Stimulated activated CD4-positive, alpha-beta T cell treated with anti-CD3 and anti-CD28 coated beads, TNF-alpha, amount 100 ng/mL, for 48 hours (primary cell): Measurements from ENCODE around the gene LMX1B.

Experiments used
- DNase-seq, 3 donors: peaks; one replicate each; pipeline ENCODE4 v3.0.0-alpha.2; 2020; ENCODE audit warnings: low read depth in 3 of 3

Gene LMX1B

GRCh38 chr9:126658201-126658825 is 44.6 kb downstream of the LMX1B start:
- no peak for DNase-seq

DNA sequence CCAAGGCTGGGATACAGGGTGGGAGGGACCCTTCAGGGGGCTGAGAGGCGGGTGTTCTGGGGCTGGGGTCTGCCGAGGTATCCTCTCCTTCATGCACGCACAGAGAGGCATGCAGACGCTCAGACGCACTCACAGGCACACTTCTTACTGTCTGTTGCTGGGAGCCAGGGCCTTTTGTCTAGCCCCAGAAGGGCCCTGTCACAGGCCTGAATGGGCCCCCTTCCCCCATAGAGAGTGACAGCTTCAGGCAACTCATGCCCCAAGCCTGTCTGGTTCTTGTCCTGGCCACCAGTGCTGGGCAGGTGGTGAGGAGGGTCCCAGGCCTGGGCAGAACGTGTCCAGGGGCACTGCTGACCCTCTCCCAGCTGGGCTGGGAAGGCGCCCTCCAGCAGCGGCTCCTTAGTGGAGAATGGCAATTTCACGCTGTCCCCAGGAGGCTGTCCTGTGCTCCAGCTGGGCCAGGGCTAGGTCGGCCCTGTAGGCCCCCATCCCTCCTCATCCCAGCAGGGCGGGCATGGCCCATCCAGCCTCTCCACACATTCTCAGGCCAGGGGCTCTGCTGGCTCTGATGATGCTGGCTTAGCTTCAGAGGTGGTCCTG is 45.3 kb downstream of the LMX1B start:
- DNase-seq = no peak

- no peak for DNase-seq
Measured at GRCh38 chr9:126661122-126661520, 47.4 kb downstream of the LMX1B start.

GRCh38 chr9:126661521-126662251 is 48.0 kb downstream of the LMX1B start:
- no peak for DNase-seq

GRCh38 chr9:126663661-126664072 is 49.9 kb downstream of the LMX1B start:
- DNase-seq = no peak

GRCh38 chr9:126664900-126665643 is 51.3 kb downstream of the LMX1B start:
- DNase-seq = no peak

DNA sequence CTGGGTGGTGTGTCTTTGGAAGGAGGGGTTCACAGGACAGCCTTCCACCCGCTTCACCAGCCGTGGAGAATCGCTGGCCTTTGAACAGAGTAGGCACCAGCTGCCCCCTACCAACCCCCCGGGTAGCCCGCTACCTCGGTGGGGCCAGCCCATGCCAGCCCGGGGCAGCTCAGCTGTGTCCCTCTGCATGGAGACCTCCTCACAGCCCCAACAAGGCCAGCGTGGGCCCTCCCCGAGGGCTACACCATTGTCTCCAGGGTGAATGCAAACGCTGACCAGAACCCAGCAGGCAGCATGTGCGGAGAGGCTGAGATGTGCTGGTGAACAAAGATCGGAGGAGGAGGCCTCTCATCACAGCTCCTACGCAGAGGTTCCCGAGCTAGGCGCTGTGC is 51.9 kb downstream of the LMX1B start:
- DNase-seq = no peak

- no peak for DNase-seq
Measured at GRCh38 chr9:126666155-126666803, 52.6 kb downstream of the LMX1B start.

DNA sequence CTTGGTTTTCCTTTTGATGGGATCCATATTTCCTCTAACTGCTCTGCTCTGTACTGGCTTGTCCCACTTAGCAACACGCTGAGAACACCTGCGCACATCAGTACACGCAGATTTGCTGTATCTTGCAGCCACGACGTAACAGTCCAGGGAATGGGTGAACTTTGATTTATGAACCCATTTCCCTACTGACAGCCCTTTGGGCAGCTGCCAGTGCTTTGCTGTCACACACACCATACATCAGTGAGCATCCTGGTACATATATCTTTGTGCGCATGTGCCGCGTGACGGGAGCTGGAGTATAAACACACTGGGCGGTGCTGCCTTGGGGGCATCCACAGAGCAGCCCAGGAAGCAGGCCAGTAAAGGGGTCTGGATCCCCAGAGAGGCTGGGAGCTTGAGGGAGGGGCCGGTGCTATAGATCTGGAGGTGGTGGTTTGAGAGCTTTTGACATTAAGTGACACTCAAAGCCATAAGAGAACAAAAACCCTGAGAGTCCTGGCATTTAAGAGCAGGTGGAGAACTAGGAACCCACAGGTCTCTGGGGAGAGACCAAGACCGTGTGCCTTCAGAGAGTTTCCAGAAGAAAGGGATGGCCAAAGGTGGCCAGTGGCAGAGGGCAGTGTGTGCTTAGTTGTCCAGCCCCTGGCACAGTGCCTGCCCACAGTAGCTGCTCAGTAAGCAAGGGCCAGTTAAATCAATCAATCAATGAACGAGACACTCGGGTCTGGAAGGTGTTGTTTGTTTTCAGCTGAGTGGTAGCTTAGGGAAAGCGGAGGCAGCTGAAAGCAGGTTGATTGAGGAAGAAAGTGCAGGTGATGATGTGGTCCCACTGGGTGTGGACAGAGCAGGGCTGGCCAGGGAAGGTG is 53.7 kb downstream of the LMX1B start:
- no peak for DNase-seq

GRCh38 chr9:126668058-126668457 is 54.3 kb downstream of the LMX1B start:
- no peak for DNase-seq

DNA sequence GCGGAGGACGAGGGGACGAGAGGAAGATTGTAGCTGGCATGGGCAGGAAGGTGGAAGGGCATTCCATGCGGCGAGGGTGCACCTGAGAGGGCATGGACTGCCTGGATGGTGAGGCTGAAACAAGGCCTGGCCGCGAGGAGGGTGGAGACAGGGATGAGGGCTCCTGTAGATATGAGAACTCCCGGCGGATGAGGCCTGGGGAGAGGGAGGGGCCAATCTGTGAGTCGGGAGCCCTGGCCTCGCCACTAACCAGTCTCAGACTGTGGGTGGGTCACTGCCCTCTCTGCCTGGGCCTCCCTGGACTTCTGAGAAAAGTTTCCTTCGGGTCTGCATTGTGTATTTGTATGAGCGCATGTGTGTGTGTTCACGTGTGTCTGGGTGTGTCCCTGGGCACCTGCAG is 55.4 kb downstream of the LMX1B start:
- DNase-seq = no peak

DNA sequence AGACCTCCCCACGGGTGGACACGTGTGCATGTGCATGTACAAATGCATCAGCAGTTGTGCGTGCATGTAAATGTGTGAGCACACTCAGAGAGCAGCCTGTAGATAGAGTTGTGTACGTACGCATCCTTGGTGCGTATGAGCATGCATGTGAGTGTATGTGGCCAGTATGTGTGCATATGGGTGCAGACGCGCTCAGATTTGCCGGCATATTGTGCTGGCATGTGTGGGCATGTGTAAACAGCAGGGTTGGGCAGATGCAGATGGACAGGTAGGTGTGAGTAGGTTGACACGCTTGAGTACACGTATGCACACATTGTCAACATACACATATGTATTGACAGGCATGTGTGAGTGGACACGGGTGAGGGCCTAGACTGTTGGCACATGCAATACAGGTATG is 56.5 kb downstream of the LMX1B start:
- no peak for DNase-seq

DNA sequence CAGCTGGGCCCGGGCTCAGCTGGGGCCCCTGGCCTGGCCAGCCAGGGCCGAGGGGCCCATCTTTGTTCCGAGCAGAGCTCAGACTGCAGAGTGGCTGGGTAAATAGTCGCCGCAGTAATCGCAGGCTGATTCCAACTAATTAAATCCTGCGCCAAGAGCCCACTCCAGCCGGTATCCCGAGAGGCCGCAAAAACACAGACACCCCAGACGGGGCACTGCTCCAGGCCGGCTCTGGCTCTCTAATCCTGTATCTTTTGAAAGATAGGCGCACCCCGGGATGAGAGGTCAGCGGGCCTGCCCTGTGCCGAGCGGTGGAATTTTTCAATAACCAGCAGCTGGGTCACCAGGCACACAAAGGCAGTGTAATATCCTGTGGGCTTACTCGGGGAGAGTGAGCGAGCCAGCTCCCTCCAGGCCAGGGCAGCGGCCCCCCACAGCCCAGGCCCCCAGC is 57.7 kb downstream of the LMX1B start:
- no peak for DNase-seq

GRCh38 chr9:126671983-126672382 is 58.3 kb downstream of the LMX1B start:
- no peak for DNase-seq

GRCh38 chr9:126672634-126673284 is 59.0 kb downstream of the LMX1B start:
- no peak for DNase-seq

DNA sequence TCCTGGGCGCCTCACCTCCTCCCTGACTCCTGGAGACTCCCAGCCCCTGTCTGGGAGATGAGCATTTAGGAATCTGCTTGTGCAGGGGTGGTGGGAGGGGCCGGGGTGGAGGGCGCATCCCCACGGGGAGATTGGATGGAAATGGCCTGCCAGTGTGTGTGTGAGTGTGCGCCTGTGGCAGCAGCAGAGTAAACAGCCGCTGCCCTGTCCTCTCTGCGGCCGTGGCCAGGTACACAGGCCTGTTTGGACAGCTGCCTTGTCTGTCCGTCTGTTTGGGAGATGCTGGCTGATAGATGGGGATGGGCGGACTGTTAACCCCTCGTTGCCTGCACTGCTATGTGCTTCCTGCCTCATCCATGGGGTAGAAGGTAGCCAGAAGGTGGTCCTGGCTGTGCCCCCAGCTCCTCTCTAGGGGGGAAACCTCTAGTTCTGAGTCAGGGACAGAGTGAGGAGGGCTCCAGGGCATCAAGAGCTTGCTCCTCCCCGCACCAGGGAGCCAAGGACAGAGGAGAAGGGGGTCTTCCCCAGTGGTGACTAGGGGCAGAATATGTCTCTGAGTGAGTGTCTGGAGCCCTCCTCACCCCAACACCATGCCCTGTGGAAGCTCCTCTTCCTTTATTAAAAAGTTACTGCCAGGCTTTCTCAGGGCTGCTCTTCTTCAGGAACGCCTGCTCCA is 60.1 kb downstream of the LMX1B start:
- no peak for DNase-seq

- DNase-seq = no peak
Measured at GRCh38 chr9:126674365-126675146, 60.8 kb downstream of the LMX1B start.

GRCh38 chr9:126675147-126675467 is 61.4 kb downstream of the LMX1B start:
- DNase-seq = no peak

DNA sequence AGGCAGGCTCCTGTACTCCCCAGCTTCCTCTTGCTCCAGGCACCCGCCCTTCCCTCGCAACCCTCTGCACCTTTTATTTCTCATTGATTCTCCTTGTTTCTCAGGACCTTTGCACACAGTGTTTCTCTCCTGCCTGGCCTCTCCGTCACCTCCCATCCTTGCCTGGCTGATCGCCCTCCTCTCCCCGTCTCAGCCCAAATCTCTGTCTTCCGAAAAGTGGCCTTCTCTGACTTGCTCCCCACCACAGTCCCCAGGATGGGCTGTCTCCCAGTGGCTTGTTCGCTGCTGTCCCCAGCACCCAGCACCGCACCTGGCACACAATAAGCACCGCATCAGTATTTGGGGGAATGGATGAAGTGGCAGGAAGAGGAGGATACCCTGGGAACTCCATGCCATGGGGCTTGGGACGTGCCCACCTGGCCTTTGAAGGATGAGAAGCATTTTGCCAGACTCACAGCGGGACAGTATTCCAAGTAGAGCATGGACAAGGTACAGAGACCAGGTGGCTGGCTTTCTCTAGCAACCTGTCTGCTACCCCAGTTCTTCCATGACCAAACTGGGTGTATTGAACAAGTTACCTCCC is 62.5 kb downstream of the LMX1B start:
- DNase-seq = no peak
